ENCODE measurements around the gene WWC2.

WWC2 gene

GRCh38 chr4:183268556-183268955 is 169.5 kb downstream of the WWC2 start:
- H3K9ac ChIP-seq (ENCODE audit: low read depth, low read length) = no peak overlapping the region
- no peak overlapping the region for H3K4me2 ChIP-seq (ENCODE audit: insufficient read depth, low read length)
- peaks cover 9% of the 10 kb centered on the region for H3K27me3 ChIP-seq (ENCODE audit: insufficient read depth, low read length, poor library complexity)
- H3K27ac ChIP-seq (ENCODE audit: low read length) = no peak overlapping the region
- ATAC-seq (ENCODE audit: insufficient read depth, low read depth) (no peak), DNase-seq (no peak)
- H3K4me3 ChIP-seq (ENCODE audit: low read depth in 1 of 2, low read length in 2 of 2) = no peak overlapping the region
- no peak for TF ChIP-seq CTCF (IDR thresholded peaks at IDR 0.05; ENCODE audit: borderline replicate concordance, extremely low read depth, low read length, poor library complexity, severe bottlenecking)
- no peak for TF ChIP-seq EZH2 (IDR thresholded peaks at IDR 0.05; ENCODE audit: borderline replicate concordance, low read depth, low read length, severe bottlenecking)
- no peaks in the 10 kb centered on the region for H3K79me2 ChIP-seq (ENCODE audit: insufficient read depth, low read length)
- no peaks in the 10 kb centered on the region for H3K4me1 ChIP-seq (ENCODE audit: insufficient read depth, low read length)
- no peak overlapping the region for H2AFZ ChIP-seq (ENCODE audit: low read depth, low read length)
- no peaks in the 10 kb centered on the region for H3K36me3 ChIP-seq (ENCODE audit: insufficient read depth, low read length)
- H4K20me1 ChIP-seq (ENCODE audit: insufficient read depth, low read length) = no peaks in the 10 kb centered on the region
- no peaks in the 10 kb centered on the region for H3K9me3 ChIP-seq (ENCODE audit: insufficient read depth, low read length, severe bottlenecking)

GRCh38 chr4:183272384-183272783 is 173.3 kb downstream of the WWC2 start:
- DNase-seq = no peak
- Histone ChIP-seq H3K27ac (ENCODE audit: low read length) (no peak overlapping the region), H3K4me3 (ENCODE audit: low read depth in 1 of 2, low read length in 2 of 2) (no peak overlapping the region), H3K36me3 (ENCODE audit: insufficient read depth, low read length) (no peaks in the 10 kb centered on the region), H3K4me1 (ENCODE audit: insufficient read depth, low read length) (no peaks in the 10 kb centered on the region), H3K9ac (ENCODE audit: low read depth, low read length) (no peak overlapping the region), H4K20me1 (ENCODE audit: insufficient read depth, low read length) (no peaks in the 10 kb centered on the region), H3K9me3 (ENCODE audit: insufficient read depth, low read length, severe bottlenecking) (no peaks in the 10 kb centered on the region), H2AFZ (ENCODE audit: low read depth, low read length) (no peak overlapping the region), H3K27me3 (ENCODE audit: insufficient read depth, low read length, poor library complexity) (no peaks in the 10 kb centered on the region), H3K79me2 (ENCODE audit: insufficient read depth, low read length) (no peaks in the 10 kb centered on the region), H3K4me2 (ENCODE audit: insufficient read depth, low read length) (no peak overlapping the region)
- TF ChIP-seq CTCF (IDR thresholded peaks at IDR 0.05; ENCODE audit: borderline replicate concordance, extremely low read depth, low read length, poor library complexity, severe bottlenecking) (no peak), EZH2 (IDR thresholded peaks at IDR 0.05; ENCODE audit: borderline replicate concordance, low read depth, low read length, severe bottlenecking) (no peak)
- no peak for ATAC-seq (ENCODE audit: insufficient read depth, low read depth)

- no peaks in the 10 kb centered on the region for H3K27me3 ChIP-seq (ENCODE audit: insufficient read depth, low read length, poor library complexity)
- no peaks in the 10 kb centered on the region for H4K20me1 ChIP-seq (ENCODE audit: insufficient read depth, low read length)
- no peak overlapping the region for H2AFZ ChIP-seq (ENCODE audit: low read depth, low read length)
- no peak overlapping the region for H3K4me2 ChIP-seq (ENCODE audit: insufficient read depth, low read length)
- H3K4me3 ChIP-seq (ENCODE audit: low read depth in 1 of 2, low read length in 2 of 2) = no peak overlapping the region
- H3K4me1 ChIP-seq (ENCODE audit: insufficient read depth, low read length) = no peaks in the 10 kb centered on the region
- no peak for ATAC-seq (ENCODE audit: insufficient read depth, low read depth)
- H3K27ac ChIP-seq (ENCODE audit: low read length) = no peak overlapping the region
- DNase-seq = no peak
- no peaks in the 10 kb centered on the region for H3K9me3 ChIP-seq (ENCODE audit: insufficient read depth, low read length, severe bottlenecking)
- H3K9ac ChIP-seq (ENCODE audit: low read depth, low read length) = no peak overlapping the region
- TF ChIP-seq CTCF (IDR thresholded peaks at IDR 0.05; ENCODE audit: borderline replicate concordance, extremely low read depth, low read length, poor library complexity, severe bottlenecking) (no peak), EZH2 (IDR thresholded peaks at IDR 0.05; ENCODE audit: borderline replicate concordance, low read depth, low read length, severe bottlenecking) (no peak)
- no peaks in the 10 kb centered on the region for H3K36me3 ChIP-seq (ENCODE audit: insufficient read depth, low read length)
- H3K79me2 ChIP-seq (ENCODE audit: insufficient read depth, low read length) = no peaks in the 10 kb centered on the region
Measured at GRCh38 chr4:183276106-183276505, 177.0 kb downstream of the WWC2 start.

GRCh38 chr4:183284258-183284785 is 185.3 kb downstream of the WWC2 start:
- ATAC-seq (ENCODE audit: insufficient read depth, low read depth) = no peak
- H3K36me3 ChIP-seq (ENCODE audit: insufficient read depth, low read length) = no peaks in the 10 kb centered on the region
- no peak overlapping the region for H2AFZ ChIP-seq (ENCODE audit: low read depth, low read length)
- H3K4me1 ChIP-seq (ENCODE audit: insufficient read depth, low read length) = no peaks in the 10 kb centered on the region
- H3K4me2 ChIP-seq (ENCODE audit: insufficient read depth, low read length) = no peak overlapping the region
- H3K79me2 ChIP-seq (ENCODE audit: insufficient read depth, low read length) = no peaks in the 10 kb centered on the region
- DNase-seq = no peak
- H3K9ac ChIP-seq (ENCODE audit: low read depth, low read length) = no peak overlapping the region
- H4K20me1 ChIP-seq (ENCODE audit: insufficient read depth, low read length) = no peaks in the 10 kb centered on the region
- H3K27me3 ChIP-seq (ENCODE audit: insufficient read depth, low read length, poor library complexity) = no peaks in the 10 kb centered on the region
- no peak overlapping the region for H3K27ac ChIP-seq (ENCODE audit: low read length)
- TF ChIP-seq EZH2 (IDR thresholded peaks at IDR 0.05; ENCODE audit: borderline replicate concordance, low read depth, low read length, severe bottlenecking) (no peak), CTCF (IDR thresholded peaks at IDR 0.05; ENCODE audit: borderline replicate concordance, extremely low read depth, low read length, poor library complexity, severe bottlenecking) (no peak)
- H3K9me3 ChIP-seq (ENCODE audit: insufficient read depth, low read length, severe bottlenecking) = no peaks in the 10 kb centered on the region
- H3K4me3 ChIP-seq (ENCODE audit: low read depth in 1 of 2, low read length in 2 of 2) = no peak overlapping the region
